Heart right ventricle (tissue), 16 donors: ENCODE measurements around the gene HOXD8. TPM values are rescaled to one million over a fixed set of nuclear protein-coding genes. Genes with fewer than 3 reads are reported as not detected.

Source experiments
- ATAC-seq, 8 donors: fragments of 200-7000 bp; cut with Tn5 transposase; one replicate each; pipeline ENCODE4 v1.9.1; 2020; ENCODE audit warnings: mild to moderate bottlenecking in 8 of 8, moderate library complexity in 8 of 8, moderate number of reproducible peaks in 1 of 8
- DNase-seq, 2 donors: peaks; one replicate each; pipeline ENCODE4 v3.0.0-alpha.2; 2020
- H3K27ac ChIP-seq, 10 donors: fragments of 200-600 bp; sonication (generic) in 2 of 10; one replicate each; pipeline versions ENCODE4 v1.5.0 to v1.8.0; 2020 to 2022; ENCODE audit warnings: mild to moderate bottlenecking in 3 of 10
- H3K27me3 ChIP-seq, 7 donors: fragments of 200-600 bp; one replicate each; pipeline ENCODE4 v1.8.0; 2021 to 2022; ENCODE audit warnings: mild to moderate bottlenecking in 2 of 7
- H3K36me3 ChIP-seq, 9 donors: fragments of 200-600 bp; sonication (generic) in 1 of 9; one replicate each; pipeline versions ENCODE4 v1.5.0 to v1.8.0; 2020 to 2022; ENCODE audit warnings: mild to moderate bottlenecking in 2 of 9
- H3K4me1 ChIP-seq, 9 donors: fragments of 200-600 bp; sonication (generic) in 1 of 9; one replicate each; pipeline versions ENCODE4 v1.5.0 to v1.8.0; 2020 to 2022; ENCODE audit warnings: mild to moderate bottlenecking in 4 of 9
- H3K4me3 ChIP-seq, 10 donors: fragments of 200-600 bp; sonication (generic) in 2 of 10; one replicate each; pipeline versions ENCODE4 v1.5.0 to v1.8.0; 2020 to 2022; ENCODE audit warnings: mild to moderate bottlenecking in 7 of 10, moderate library complexity in 2 of 10
- H3K9me3 ChIP-seq, 11 donors: fragments of 200-600 bp in 10 of 11; sonication (generic) in 2 of 11; one replicate each; pipeline versions ENCODE4 v1.5.0 to v1.8.0; 2013 to 2022; ENCODE audit warnings: mild to moderate bottlenecking in 2 of 11, control low read depth in 1 of 11, moderate library complexity in 1 of 11
- CTCF ChIP-seq, 9 donors: fragments of 200-600 bp; sonication (generic) in 2 of 9; IDR thresholded peaks; one replicate each; pipeline versions ENCODE4 v1.5.0 to v1.8.0; 2021 to 2022; ENCODE audit warnings: antibody characterized with exemption in 9 of 9, mild to moderate bottlenecking in 5 of 9, moderate library complexity in 1 of 9
- WGBS, 2 donors: extraction: QIAGEN DNeasy Blood & Tissue Kit; methylation state at CpG; one replicate each; pipeline ENCODE4 v1.1.7; 2013; ENCODE audit warnings: inconsistent platforms in 1 of 2; 5-methylcytosine and 5-hydroxymethylcytosine counted together
- intact Hi-C, 10 donors: fragments of 100-400 bp; cut with DNase I; formaldehyde crosslinking; loops; one replicate each; pipeline versions ENCODE4 v1.11.1 to v1.14.2; 2022
- polyA plus RNA-seq, 2 donors: library from polyadenylated mRNA; stranded (reverse); fragments of 200-250 nt; gene quantifications; one replicate each; pipeline ENCODE4 v1.2.3, GENCODE V29; 2013
- total RNA-seq, 10 donors: library from RNA; stranded (reverse); fragmentation: NEBNext Ultra II Directional in 3 of 10; extraction: Animal tissue kit (Norgen Biotek cat#: 25700) in 3 of 10; gene quantifications; one replicate each; pipeline versions ENCODE4 v1.2.1 to v1.2.4, GENCODE V29; 2021 to 2023
- donor health status: Arrhythmogenic right ventricular cardiomyopathy.
- donor health status: ischemic (EF 13 %, LVEDD 7.1; RV severe dilation, severe dysfunction).
- donor health status: healthy with polysubstance abuse.
- donor health status: DM: no; HTN: yes; CAD: no.
- donor health status: DM: no; HTN: no; CAD: no.
- donor health status: ischemic (EF 25% LVEDD 6.9; RV normal size, moderate dysfunction).
- donor health status: ischemic (EF 25% LVEDD 5.7; RV mildly dilated, moderate dysfunction).
- donor health status: healthy.
- donor health status: DM: yes; HTN: yes; CAD: no.
- donor health status: Ischemic cardiomyopathy.
- donor health status: ischemic (EF 35%, LVEDD 5.7; RV mildly dilated, moderate dysfunction).
- donor health status: nonischemic (EF 11% LVEDD 7.7; RV severe dilation, severe dysfunction).
- donor health status: DM: yes; HTN: yes; CAD: no.
- donor health status: PGD.
- donor health status: ischemic (EF 29% LVEDD 5.4; RV normal size, mild dysfunction).
- donor health status: nonischemic (EF 23%, LVEDD 6.1; RV moderate dilation, normal function).

Gene HOXD8
- total and polyA plus RNA-seq, 12 donors, result 0.26 to 1.5 (median 0.42) TPM; not detected in 2

GRCh38 chr2:176088937-176089842 is 40.3 kb upstream of the HOXD8 start:
- no peak for TF ChIP-seq CTCF (IDR thresholded peaks at IDR 0.05)
- no peak for DNase-seq
- no peak overlapping the region for H3K4me3 ChIP-seq
- H3K36me3 ChIP-seq, result no peaks in the 10 kb centered on the region
- peaks cover 66 to 100% (median 100%) of the 10 kb centered on the region in 7 donors for H3K27me3 ChIP-seq
- no peaks in the 10 kb centered on the region for H3K9me3 ChIP-seq
- intact Hi-C loops, result loop anchor here in 8 of 10 donors (2.0 to 5.0 kb wide), 5 partner anchors 398 to 777 kb away; no protein-coding TSS in a partner anchor
- H3K4me1 ChIP-seq, result peaks cover 0 to 40% (median 31%) of the 10 kb centered on the region in 9 donors
- no peak overlapping the region for H3K27ac ChIP-seq
- ATAC-seq, result no peak
- WGBS, 2 donors, result 8 to 10% methylated on average over 6 of the region's 6 CpGs

GRCh38 chr2:176089843-176090395 is 39.6 kb upstream of the HOXD8 start:
- peaks cover 68 to 100% (median 100%) of the 10 kb centered on the region in 7 donors for H3K27me3 ChIP-seq
- ATAC-seq, result no peak

GRCh38 chr2:176090862-176091261 is 38.6 kb upstream of the HOXD8 start:
- ATAC-seq (no peak), DNase-seq (no peak)
- H3K4me1 ChIP-seq, result peaks cover 0 to 25% (median 20%) of the 10 kb centered on the region in 9 donors
- H3K27ac ChIP-seq, result no peak overlapping the region
- no peaks in the 10 kb centered on the region for H3K36me3 ChIP-seq
- TF ChIP-seq CTCF (IDR thresholded peaks at IDR 0.05), result no peak
- intact Hi-C loops, result loop anchor here in 1 of 10 donors (5.0 kb wide), 1 partner anchor 404 kb away; no protein-coding TSS in a partner anchor
- H3K9me3 ChIP-seq, result no peaks in the 10 kb centered on the region
- H3K4me3 ChIP-seq, result no peak overlapping the region
- H3K27me3 ChIP-seq, result peaks cover 68 to 100% (median 100%) of the 10 kb centered on the region in 7 donors
- 18 to 20% methylated on average over 5 of the region's 5 CpGs for WGBS, 2 donors

More at GRCh38 chr2:176089843-176090395, 39.6 kb upstream of the HOXD8 start:
- no peaks in the 10 kb centered on the region for H3K9me3 ChIP-seq
- intact Hi-C loops, result loop anchor here in 9 of 10 donors (2.0 to 5.0 kb wide), 5 partner anchors 399 to 778 kb away; no protein-coding TSS in a partner anchor
- TF ChIP-seq CTCF (IDR thresholded peaks at IDR 0.05), result no peak
- no peaks in the 10 kb centered on the region for H3K36me3 ChIP-seq
- DNase-seq, result no peak
- H3K4me3 ChIP-seq, result no peak overlapping the region
- peaks cover 0 to 34% (median 29%) of the 10 kb centered on the region in 9 donors for H3K4me1 ChIP-seq
- no peak overlapping the region for H3K27ac ChIP-seq
